Uterus (tissue), 2 donors: Measurements from ENCODE around the gene NEMF.

Experiments
- POLR2A ChIP-seq, 2 donors: fragments of 450-650 bp; IDR thresholded peaks; one replicate each; pipeline ENCODE4 v1.6.1; 2016; ENCODE audit warnings: antibody characterized with exemption in 2 of 2, mild to moderate bottlenecking in 1 of 2, moderate library complexity in 1 of 2
- TF ChIP-seq, protein P1 (sequence below), 4 experiments: fragments of 200-600 bp in 2 of 4; fragments of 450-650 bp in 2 of 4; sonication (generic) in 2 of 4; IDR thresholded peaks; one replicate each; pipeline ENCODE4 v1.5.1; 2016 to 2019; ENCODE audit warnings: antibody characterized with exemption in 4 of 4, mild to moderate bottlenecking in 2 of 4, moderate library complexity in 1 of 4

DNA sequence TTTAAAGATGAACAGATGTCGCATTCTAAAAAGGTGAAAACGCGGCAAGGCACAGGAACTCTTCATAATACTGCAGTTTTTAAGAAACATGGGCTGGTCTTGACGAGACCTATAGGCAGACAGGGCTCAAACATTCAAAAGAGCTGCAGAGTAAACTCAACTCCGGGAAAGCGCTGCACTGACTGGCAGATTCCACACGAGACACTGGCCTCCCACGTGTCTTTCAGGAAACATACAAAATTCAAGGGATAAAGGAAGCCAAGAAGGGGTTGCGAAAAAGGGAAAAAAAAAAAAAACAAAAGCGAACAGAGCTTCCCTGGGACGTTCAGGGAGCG lies 39.7 kb upstream of the NEMF start:
- TF ChIP-seq POLR2A (IDR thresholded peaks at IDR 0.05), result no peak
- TF ChIP-seq, protein P1, sequence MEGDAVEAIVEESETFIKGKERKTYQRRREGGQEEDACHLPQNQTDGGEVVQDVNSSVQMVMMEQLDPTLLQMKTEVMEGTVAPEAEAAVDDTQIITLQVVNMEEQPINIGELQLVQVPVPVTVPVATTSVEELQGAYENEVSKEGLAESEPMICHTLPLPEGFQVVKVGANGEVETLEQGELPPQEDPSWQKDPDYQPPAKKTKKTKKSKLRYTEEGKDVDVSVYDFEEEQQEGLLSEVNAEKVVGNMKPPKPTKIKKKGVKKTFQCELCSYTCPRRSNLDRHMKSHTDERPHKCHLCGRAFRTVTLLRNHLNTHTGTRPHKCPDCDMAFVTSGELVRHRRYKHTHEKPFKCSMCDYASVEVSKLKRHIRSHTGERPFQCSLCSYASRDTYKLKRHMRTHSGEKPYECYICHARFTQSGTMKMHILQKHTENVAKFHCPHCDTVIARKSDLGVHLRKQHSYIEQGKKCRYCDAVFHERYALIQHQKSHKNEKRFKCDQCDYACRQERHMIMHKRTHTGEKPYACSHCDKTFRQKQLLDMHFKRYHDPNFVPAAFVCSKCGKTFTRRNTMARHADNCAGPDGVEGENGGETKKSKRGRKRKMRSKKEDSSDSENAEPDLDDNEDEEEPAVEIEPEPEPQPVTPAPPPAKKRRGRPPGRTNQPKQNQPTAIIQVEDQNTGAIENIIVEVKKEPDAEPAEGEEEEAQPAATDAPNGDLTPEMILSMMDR (IDR thresholded peaks at IDR 0.05), result no peak
